ENCODE data around the gene UFD1. TPM values are rescaled to one million over a fixed set of nuclear protein-coding genes. Genes with fewer than 3 reads are reported as not detected.

UFD1 gene
- polyA plus RNA-seq, 3 donors: 57.0 to 82.5 (median 68.5) TPM

DNA sequence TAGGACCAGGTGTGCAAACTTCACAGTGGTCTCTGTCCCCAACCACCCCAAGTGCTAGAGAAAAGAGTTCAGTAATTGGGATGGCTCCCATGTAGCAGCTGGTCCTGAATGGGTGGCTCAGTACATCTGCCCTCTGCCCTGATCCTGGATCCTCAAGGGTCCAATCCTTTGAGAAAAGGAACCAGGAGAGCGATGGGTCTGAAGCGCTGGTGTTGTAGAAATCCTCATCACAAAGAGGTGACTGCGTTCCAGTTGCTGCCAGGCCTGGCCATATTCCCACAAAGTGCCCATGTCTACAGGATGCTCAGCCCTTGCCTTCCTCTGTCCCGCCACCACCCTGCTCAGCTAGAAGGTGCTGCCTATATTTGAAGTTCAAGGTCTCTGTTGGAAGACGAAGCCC, 25.3 kb downstream of the UFD1 start:
- no peak for DNase-seq
- 95% methylated on average over 5 of the region's 5 CpGs for WGBS (ENCODE audit: insufficient coverage)
- intact Hi-C loops (cut with micrococcal nuclease): no loop called here
- Histone ChIP-seq H4K20me1 (ENCODE audit: insufficient read depth, low read length) (no peaks in the 10 kb centered on the region), H3K4me3 (replicated peaks in 1 of 3; ENCODE audit: low read depth in 2 of 3, low read length in 3 of 3) (no peak overlapping the region), H3K9ac (ENCODE audit: insufficient read depth, low read length, poor library complexity, severe bottlenecking) (no peak overlapping the region), H3K27me3 (ENCODE audit: control insufficient read depth in 2 of 2, insufficient read depth in 2 of 2, low read length in 2 of 2) (no peaks in the 10 kb centered on the region), H3K9me3 (replicated peaks in 1 of 2; ENCODE audit: control insufficient read depth in 1 of 2, insufficient read depth in 1 of 2, low read length in 2 of 2) (no peaks in the 10 kb centered on the region), H3K36me3 (replicated peaks in 1 of 2; ENCODE audit: control insufficient read depth in 1 of 2, insufficient read depth in 2 of 2, low read length in 2 of 2) (peaks cover 67 to 86% of the 10 kb centered on the region in 2 donors), H3K79me2 (ENCODE audit: insufficient read depth, low read length) (no peaks in the 10 kb centered on the region), H3K4me2 (replicated peaks; ENCODE audit: extremely low read depth, low read length, poor library complexity, severe bottlenecking) (no peak overlapping the region), H3K4me1 (ENCODE audit: control insufficient read depth in 1 of 2, insufficient read depth in 2 of 2, low read length in 2 of 2) (peaks cover 0 to 1% of the 10 kb centered on the region in 2 donors), H3K27ac (ENCODE audit: low read depth in 1 of 2, low read length in 2 of 2) (no peak overlapping the region), H2AFZ (ENCODE audit: insufficient read depth, low read depth, low read length, poor library complexity, severe bottlenecking) (no peak overlapping the region)
- Mint-ChIP-seq H3K36me3 (peaks cover 73 to 77% of the 10 kb centered on the region in 2 donors), H3K27me3 (ENCODE audit: low read depth in 3 of 3) (no peaks in the 10 kb centered on the region), H3K4me3 (no peak overlapping the region), H3K27ac (no peak overlapping the region), H3K9me3 (no peaks in the 10 kb centered on the region), H3K4me1 (peaks cover under 1% of the 10 kb centered on the region)
- TF ChIP-seq, protein P1, sequence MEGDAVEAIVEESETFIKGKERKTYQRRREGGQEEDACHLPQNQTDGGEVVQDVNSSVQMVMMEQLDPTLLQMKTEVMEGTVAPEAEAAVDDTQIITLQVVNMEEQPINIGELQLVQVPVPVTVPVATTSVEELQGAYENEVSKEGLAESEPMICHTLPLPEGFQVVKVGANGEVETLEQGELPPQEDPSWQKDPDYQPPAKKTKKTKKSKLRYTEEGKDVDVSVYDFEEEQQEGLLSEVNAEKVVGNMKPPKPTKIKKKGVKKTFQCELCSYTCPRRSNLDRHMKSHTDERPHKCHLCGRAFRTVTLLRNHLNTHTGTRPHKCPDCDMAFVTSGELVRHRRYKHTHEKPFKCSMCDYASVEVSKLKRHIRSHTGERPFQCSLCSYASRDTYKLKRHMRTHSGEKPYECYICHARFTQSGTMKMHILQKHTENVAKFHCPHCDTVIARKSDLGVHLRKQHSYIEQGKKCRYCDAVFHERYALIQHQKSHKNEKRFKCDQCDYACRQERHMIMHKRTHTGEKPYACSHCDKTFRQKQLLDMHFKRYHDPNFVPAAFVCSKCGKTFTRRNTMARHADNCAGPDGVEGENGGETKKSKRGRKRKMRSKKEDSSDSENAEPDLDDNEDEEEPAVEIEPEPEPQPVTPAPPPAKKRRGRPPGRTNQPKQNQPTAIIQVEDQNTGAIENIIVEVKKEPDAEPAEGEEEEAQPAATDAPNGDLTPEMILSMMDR (IDR thresholded peaks at IDR 0.05): no peak

DNA sequence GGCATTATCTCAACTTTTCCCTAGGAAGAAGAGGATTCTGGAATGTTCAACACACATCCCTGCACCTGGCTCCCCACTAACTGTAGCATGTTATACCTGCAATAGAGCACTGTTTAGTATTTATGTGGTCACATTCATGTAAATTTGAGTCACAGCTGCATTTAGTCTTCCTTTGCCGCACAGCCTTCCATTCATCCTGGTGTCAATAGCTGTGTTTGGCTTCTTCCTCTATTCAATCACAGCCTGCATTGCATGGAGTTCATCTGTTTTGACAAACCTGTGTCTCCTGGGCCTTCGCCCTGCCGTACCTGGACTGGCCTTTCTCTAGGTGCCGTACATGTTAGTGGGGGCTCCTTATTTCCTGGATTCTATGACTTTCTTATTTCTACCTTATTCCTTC, 27.4 kb downstream of the UFD1 start:
- peaks cover 0 to 1% (median 0%) of the 10 kb centered on the region in 7 donors for H3K9me3 Mint-ChIP-seq
- H3K36me3 Mint-ChIP-seq: peaks cover 58 to 61% of the 10 kb centered on the region in 2 donors
- H4K20me1 ChIP-seq (ENCODE audit: insufficient read depth, low read length): peaks cover 1% of the 10 kb centered on the region
- H3K27ac Mint-ChIP-seq: no peak overlapping the region
- intact Hi-C loops (cut with micrococcal nuclease): no loop called here
- peaks cover 14% of the 10 kb centered on the region for H3K4me1 Mint-ChIP-seq
- no peak overlapping the region for H2AFZ ChIP-seq (ENCODE audit: insufficient read depth, low read depth, low read length, poor library complexity, severe bottlenecking)
- no peaks in the 10 kb centered on the region for H3K9me3 ChIP-seq (replicated peaks in 1 of 2; ENCODE audit: control insufficient read depth in 1 of 2, insufficient read depth in 1 of 2, low read length in 2 of 2)
- H3K4me1 ChIP-seq (ENCODE audit: control insufficient read depth in 1 of 2, insufficient read depth in 2 of 2, low read length in 2 of 2): peaks cover 12 to 16% of the 10 kb centered on the region in 2 donors
- DNase-seq: no peak
- H3K9ac ChIP-seq (ENCODE audit: insufficient read depth, low read length, poor library complexity, severe bottlenecking): no peak overlapping the region
- no peak overlapping the region for H3K4me3 ChIP-seq (replicated peaks in 1 of 3; ENCODE audit: low read depth in 2 of 3, low read length in 3 of 3)
- no peaks in the 10 kb centered on the region for H3K27me3 ChIP-seq (ENCODE audit: control insufficient read depth in 2 of 2, insufficient read depth in 2 of 2, low read length in 2 of 2)
- WGBS (ENCODE audit: insufficient coverage): 100% methylated on average over 1 of the region's 4 CpGs
- no peak overlapping the region for H3K27ac ChIP-seq (ENCODE audit: low read depth in 1 of 2, low read length in 2 of 2)
- TF ChIP-seq, protein P1 (IDR thresholded peaks at IDR 0.05): no peak
- no peaks in the 10 kb centered on the region for H3K27me3 Mint-ChIP-seq (ENCODE audit: low read depth in 3 of 3)
- H3K4me2 ChIP-seq (replicated peaks; ENCODE audit: extremely low read depth, low read length, poor library complexity, severe bottlenecking): no peak overlapping the region
- H3K36me3 ChIP-seq (replicated peaks in 1 of 2; ENCODE audit: control insufficient read depth in 1 of 2, insufficient read depth in 2 of 2, low read length in 2 of 2): peaks cover 51 to 65% of the 10 kb centered on the region in 2 donors
- H3K4me3 Mint-ChIP-seq: no peak overlapping the region
- peaks cover 11% of the 10 kb centered on the region for H3K79me2 ChIP-seq (ENCODE audit: insufficient read depth, low read length)

Measured in CD14-positive monocyte (primary cell).